GM10248 (cell line): Measurements from ENCODE around the gene UMODL1.
"Not testable (repeated sequence)": the region's sequence is repeated elsewhere in the genome, so short reads cannot be mapped to it uniquely, and the experiment has no call there.

Experiments
- CTCF ChIA-PET: fragments of 300-600 bp; sonication (Branson Sonifier 250); formaldehyde crosslinking; extraction: SDS; loops from one replicate; lab custom pipeline; 2021; ENCODE audit warnings: antibody characterized with exemption; lab: Yijun Ruan, JAX
- POLR2A ChIA-PET: fragments of 350-650 bp; sonication (Branson Sonifier 250); formaldehyde crosslinking; extraction: SDS; loops from one replicate; lab custom pipeline; 2020; ENCODE audit warnings: antibody characterized with exemption; lab: Yijun Ruan, JAX
- DNase-seq: peaks from one replicate; pipeline ENCODE4 v3.0.0; 2012; ENCODE audit errors: extremely low spot score
- TF ChIP-seq, protein P1 (sequence below): IDR thresholded peaks from 2 replicates; pipeline ENCODE4 v1.5.1; 2012; ENCODE audit warnings: mild to moderate bottlenecking, low read depth; ENCODE audit errors: extremely low read depth, missing control alignments, control extremely low read depth

The UMODL1 gene

GRCh38 chr21:42068592-42068991 is 2.5 kb upstream of the UMODL1 start:
- no peak for DNase-seq
- POLR2A ChIA-PET: no interaction called here
- TF ChIP-seq, protein P1, sequence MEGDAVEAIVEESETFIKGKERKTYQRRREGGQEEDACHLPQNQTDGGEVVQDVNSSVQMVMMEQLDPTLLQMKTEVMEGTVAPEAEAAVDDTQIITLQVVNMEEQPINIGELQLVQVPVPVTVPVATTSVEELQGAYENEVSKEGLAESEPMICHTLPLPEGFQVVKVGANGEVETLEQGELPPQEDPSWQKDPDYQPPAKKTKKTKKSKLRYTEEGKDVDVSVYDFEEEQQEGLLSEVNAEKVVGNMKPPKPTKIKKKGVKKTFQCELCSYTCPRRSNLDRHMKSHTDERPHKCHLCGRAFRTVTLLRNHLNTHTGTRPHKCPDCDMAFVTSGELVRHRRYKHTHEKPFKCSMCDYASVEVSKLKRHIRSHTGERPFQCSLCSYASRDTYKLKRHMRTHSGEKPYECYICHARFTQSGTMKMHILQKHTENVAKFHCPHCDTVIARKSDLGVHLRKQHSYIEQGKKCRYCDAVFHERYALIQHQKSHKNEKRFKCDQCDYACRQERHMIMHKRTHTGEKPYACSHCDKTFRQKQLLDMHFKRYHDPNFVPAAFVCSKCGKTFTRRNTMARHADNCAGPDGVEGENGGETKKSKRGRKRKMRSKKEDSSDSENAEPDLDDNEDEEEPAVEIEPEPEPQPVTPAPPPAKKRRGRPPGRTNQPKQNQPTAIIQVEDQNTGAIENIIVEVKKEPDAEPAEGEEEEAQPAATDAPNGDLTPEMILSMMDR: no peak
- CTCF ChIA-PET: no interaction called here

- TF ChIP-seq, protein P1: no peak
- CTCF ChIA-PET: no interaction called here
- no peak for DNase-seq
- POLR2A ChIA-PET: no interaction called here
These were observed 1.8 kb upstream of the UMODL1 start for GRCh38 chr21:42069327-42069726.

DNA sequence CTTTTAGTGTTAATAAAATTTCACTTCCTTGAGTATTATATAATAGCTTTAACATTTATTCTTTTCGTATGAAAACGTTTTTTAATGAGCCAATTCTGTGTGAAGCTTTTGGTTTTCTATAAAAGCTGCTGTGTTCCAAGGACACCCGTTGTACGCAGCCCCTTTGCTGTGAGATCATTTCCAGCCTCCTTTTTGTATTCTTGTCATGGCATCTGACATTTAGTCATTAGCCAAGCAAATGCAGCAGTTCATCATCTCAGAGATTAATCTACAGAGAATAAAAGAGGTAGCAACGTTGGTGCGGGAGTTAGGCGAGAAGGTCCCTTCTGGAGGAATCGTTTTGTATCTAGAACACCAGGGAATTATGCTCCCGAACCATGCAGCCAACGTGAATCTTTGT is 1.3 kb upstream of the UMODL1 start:
- CTCF ChIA-PET: no interaction called here

DNA sequence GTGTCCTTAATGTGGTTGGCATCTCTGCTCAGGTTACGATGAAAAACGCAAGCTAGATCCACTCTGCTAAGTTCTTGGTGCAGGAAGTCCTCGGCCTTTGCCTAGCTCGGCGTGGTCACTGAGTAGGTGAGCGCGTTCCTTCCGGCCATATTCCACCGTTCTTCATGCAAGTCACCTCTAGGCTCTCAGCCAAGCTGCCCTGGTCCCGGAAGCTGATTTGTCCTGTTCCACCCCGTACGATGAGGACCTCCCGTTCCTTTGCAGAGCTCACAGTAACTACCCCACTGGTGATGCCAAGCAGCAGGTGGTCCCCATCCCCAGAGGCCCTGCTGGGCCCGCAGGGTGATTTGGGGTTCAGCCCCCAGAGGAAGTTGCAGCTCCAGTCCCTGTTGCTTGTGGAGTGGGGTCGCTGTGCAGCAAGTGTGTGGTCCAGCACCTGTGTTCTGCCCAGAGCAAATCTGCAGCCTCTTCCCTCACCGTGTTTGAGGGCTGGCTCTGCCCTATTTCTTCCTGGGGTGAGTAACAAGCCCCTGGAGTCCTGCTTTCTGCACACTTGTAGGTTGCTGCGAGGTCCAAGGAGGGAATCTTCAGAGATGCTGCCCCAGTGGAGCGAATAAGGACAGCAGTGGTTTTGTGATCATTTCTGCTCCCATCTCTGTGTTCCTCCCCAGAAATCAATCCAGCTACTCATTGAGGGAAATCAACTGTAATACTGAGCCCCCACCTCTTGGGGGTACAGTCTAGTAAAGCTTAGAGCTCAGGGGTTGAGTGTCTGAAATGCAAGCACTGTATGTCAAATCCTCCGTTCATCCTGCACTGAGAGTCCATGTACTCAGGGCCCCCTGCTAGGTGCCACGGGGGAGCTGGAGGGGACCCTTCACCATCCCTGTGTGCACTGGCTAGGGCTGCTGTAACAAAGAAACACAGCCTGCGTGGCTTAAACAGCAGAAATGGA is 2.3 kb downstream of the UMODL1 start:
- POLR2A ChIA-PET: no interaction called here
- CTCF ChIA-PET: interaction anchor here (0.9 to 1.3 kb wide), 6 partner anchors 10 to 257 kb away, joined by 3 to 5 read pairs (median 3); no protein-coding TSS in a partner anchor
- TF ChIP-seq, protein P1: no peak
- DNase-seq: no peak

More for the DNA sequence above, 1.3 kb upstream of the UMODL1 start:
- DNase-seq: no peak
- TF ChIP-seq, protein P1: no peak
- POLR2A ChIA-PET: no interaction called here

DNA sequence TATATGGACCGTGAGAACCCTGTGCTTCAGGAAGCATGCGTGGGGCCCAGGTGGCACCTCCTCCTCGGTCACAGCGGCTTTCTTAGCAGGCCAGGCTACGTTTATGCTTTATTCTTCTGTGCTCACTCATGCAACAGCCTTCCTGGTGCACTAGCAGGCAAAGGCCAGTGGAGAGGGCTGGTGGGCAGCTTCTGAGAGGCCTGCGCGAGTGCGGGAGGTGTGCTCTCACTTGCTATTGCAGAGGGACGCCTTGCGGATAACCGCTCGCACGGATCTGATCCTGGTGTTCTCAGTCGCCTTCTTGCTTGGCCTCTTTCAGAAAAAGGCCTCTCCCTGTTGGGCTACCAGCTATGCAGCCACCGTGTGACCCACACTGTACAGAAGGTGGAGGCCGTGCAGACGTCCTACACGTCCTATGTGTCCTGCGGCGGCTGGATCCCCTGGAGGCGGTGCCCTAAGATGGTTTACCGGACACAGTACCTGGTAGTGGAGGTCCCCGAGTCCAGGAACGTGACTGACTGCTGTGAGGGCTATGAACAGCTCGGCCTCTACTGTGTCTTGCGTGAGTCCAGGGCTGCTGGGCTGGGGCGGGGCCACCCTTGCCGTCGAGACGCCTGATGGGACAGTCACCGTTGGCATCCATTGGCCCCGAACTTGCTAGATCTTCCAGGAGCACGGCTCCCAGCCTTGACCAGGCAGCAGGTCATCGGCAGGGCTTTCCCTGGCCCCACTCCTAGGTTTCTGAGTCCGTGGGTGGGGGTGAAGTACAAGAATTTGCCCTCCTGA is 4.8 kb downstream of the UMODL1 start:
- TF ChIP-seq, protein P1: no peak
- ChIA-PET CTCF (interaction anchor here (0.9 to 1.9 kb wide), 2 partner anchors 11 to 32 kb away, joined by 3 to 4 read pairs; no protein-coding TSS in a partner anchor), POLR2A (no interaction called here)
- no peak for DNase-seq

- POLR2A ChIA-PET: not testable (repeated sequence)
- CTCF ChIA-PET: interaction anchor here (1.3 to 2.5 kb wide), 2 partner anchors 12 to 262 kb away, joined by 3 to 5 read pairs; no protein-coding TSS in a partner anchor
- DNase-seq: peak; percentile 81
These were observed 6.6 kb downstream of the UMODL1 start for GRCh38 chr21:42077685-42078238.

DNA sequence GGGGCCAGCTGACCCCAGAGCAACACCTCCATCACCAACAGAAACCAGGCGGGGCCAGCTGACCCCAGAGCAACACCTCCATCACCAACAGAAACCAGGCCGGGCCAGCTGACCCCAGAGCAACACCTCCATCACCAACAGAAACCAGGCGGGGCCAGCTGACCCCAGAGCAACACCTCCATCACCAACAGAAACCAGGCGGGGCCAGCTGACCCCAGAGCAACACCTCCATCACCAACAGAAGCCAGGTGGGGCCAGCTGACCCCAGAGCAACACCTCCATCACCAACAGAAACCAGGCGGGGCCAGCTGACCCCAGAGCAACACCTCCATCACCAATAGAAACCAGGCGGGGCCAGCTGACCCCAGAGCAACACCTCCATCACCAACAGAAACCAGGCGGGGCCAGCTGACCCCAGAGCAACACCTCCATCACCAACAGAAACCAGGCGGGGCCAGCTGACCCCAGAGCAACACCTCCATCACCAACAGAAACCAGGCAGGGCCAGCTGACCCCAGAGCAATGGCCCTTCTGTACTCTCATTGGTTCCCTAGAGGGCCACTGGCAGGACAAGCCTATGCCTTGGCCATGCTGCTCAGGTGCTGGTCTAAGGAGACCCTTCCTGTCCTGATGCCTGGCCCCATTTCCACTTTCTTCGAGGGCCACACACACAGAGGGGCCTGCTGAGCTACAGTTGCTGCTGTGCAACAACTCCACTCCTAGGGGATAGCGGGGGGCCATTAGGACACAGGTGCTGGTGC is 7.3 kb downstream of the UMODL1 start:
- CTCF ChIA-PET: interaction anchor here (2.5 kb wide), 1 partner anchor 12 kb away, joined by 5 read pairs; no protein-coding TSS in a partner anchor
- POLR2A ChIA-PET: not testable (repeated sequence)

More for the DNA sequence above, 7.3 kb downstream of the UMODL1 start:
- DNase-seq: not testable (repeated sequence)
